NCI-H460 (cell line): ENCODE data around the gene SRR. TPM values are rescaled to one million over a fixed set of nuclear protein-coding genes. Genes with fewer than 3 reads are reported as not detected.
"Not testable (repeated sequence)": the region's sequence is repeated elsewhere in the genome, so short reads cannot be mapped to it uniquely, and the experiment has no call there.

Experiments
- DNase-seq: peaks from one replicate; pipeline ENCODE4 v3.0.0-alpha.2; 2016; ENCODE audit warnings: low read depth; ENCODE audit errors: extremely low read depth
- polyA plus RNA-seq: library from polyadenylated mRNA; depleted of rRNA; stranded (reverse); fragments of >200 nt; gene quantifications from 2 replicates; pipeline ENCODE4 v1.2.3, GENCODE V29; 2014; cell fraction: nucleus; rRNA removed
- total RNA-seq: library from RNA; depleted of rRNA; stranded (reverse); fragments of >200 nt; shearing (Covaris generic); gene quantifications from 2 replicates; pipeline ENCODE4 v1.2.3, GENCODE V29; 2014; rRNA removed

The SRR gene, protein sequence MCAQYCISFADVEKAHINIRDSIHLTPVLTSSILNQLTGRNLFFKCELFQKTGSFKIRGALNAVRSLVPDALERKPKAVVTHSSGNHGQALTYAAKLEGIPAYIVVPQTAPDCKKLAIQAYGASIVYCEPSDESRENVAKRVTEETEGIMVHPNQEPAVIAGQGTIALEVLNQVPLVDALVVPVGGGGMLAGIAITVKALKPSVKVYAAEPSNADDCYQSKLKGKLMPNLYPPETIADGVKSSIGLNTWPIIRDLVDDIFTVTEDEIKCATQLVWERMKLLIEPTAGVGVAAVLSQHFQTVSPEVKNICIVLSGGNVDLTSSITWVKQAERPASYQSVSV
- 4.1 and 5.7 TPM in 2 replicates for total RNA-seq
- 14.6 and 29.5 TPM in 2 replicates for polyA plus RNA-seq

DNA sequence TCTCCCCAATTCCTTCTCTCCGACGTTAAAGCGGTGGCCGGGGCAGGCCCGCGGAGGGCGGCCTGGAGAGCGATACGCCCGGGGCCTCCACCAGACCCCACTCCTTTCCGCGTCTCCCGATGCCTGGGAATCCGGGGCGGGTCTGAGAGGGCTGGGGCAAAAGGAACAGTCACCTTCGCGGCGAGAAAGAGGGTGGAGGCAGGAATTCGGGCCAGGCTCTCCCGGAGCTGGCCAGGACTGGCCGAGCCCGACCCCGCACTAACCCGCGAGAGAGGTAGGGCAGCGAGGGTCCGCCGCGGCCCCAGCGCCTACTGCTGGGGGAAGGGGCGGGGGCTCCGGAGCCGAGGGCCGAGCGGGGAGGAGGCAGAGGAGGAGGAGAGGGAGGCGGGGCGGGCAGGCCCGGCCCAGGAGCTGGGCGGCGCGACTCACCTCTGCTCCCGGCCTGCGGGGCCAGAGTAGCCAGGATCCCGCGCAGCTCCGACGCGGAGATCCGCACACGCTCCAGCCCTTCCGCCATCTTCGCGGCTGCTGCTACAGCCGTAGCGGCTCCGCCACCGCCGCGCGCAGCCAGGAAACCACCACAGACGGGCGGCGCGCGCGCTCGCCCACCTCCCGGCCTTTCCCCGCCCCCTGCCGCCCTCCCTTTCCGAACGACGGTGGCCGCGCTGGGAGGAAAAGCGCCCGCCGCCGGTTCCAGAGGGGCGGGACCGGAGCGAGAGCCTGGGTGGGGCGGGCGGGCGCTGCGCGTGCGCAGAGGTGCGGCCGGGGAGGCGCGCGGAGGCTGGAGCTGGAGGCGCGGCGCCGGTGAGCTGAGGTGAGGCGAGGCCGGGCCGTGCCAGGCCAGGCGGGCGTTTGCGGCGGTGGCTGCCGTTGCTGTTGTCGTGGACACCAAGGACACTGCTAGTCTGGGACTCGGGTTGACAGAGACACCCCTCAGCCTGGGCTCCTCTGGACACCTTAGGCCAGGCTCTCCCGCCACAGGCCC is at the start of gene SRR, which contains the start of gene SMG6:
SRR (plus strand) TSS at position 747 of the 985 bp plus-strand sequence. CDS start 11,611 bp downstream, outside the sequence.
SMG6 (minus strand) TSS at position 582 of the 985 bp plus-strand sequence; CDS start at position 517, 65 bp downstream.
- peak; percentile 87 for DNase-seq

GRCh38 chr17:2258830-2259229 is 44.9 kb upstream of the SRR start:
- DNase-seq: not testable (repeated sequence)

GRCh38 chr17:2259769-2260536 is 43.8 kb upstream of the SRR start:
- DNase-seq: no peak

GRCh38 chr17:2262135-2262587 is 41.6 kb upstream of the SRR start:
- no peak for DNase-seq

- no peak for DNase-seq
Observed at GRCh38 chr17:2263183-2264066, 40.3 kb upstream of the SRR start.

GRCh38 chr17:2264067-2264860 is 39.5 kb upstream of the SRR start:
- DNase-seq: no peak

- not testable (repeated sequence) for DNase-seq
Observed at GRCh38 chr17:2265166-2265565, 38.6 kb upstream of the SRR start.

DNA sequence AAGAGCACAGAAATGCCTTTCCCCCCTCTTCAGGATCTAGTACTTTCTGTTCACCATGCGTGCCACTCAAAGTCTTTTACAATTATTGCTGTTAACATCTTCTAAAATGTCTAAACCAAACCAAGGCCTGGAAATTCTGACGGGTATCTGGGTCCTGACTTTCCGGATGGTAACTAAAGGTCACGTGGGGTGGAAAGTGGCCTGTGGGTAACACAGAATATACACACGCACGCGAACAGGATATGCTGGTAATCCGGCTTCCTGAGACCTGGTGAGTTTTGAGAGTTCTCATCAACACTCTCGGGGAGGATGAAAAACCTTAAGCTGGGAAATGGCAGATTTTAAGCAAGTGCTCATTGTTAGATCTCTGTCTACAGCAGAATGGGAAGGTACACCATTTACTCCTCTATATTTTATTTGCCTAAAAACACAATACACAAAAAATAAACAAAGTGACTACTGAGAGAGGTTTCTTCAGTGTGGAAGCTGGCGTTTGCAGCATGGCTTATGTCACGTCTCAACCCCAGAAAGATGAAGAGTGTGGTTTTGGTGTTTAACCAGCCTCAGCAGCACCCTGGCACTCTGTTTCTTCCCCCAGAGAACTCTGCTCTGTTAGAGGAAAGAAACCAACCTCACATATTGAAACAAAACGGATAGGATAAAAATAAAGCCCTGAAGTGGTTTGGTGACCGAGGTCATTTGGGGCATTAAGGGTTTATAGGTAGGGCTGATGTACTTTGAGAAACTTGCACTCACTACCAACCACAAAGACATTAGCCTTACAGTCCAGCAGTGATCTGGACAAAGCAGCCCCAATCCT is 37.5 kb upstream of the SRR start:
- DNase-seq: no peak

- DNase-seq: no peak
Observed at GRCh38 chr17:2266865-2267228, 36.9 kb upstream of the SRR start.

GRCh38 chr17:2267354-2267753 is 36.4 kb upstream of the SRR start:
- no peak for DNase-seq

GRCh38 chr17:2271985-2272702 is 31.6 kb upstream of the SRR start:
- no peak for DNase-seq

DNA sequence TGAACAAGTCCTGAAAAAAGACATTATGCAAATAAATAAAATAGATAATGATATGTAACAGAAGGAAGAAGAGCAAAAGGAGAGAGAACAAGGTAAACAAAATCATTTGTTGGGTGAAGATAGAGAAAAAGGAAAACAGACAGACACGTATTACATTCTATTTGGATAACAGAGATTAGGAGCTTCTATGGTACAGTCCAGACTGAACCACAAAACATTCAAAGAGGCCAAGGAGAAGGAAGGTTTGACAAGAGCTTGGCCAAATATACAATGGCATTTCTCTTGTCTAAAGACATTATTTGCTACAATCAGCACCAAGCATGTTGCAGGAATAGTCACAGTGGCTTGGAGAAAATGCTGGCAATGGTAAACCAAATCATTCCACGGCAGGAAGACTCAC is 29.3 kb upstream of the SRR start:
- DNase-seq: no peak

DNA sequence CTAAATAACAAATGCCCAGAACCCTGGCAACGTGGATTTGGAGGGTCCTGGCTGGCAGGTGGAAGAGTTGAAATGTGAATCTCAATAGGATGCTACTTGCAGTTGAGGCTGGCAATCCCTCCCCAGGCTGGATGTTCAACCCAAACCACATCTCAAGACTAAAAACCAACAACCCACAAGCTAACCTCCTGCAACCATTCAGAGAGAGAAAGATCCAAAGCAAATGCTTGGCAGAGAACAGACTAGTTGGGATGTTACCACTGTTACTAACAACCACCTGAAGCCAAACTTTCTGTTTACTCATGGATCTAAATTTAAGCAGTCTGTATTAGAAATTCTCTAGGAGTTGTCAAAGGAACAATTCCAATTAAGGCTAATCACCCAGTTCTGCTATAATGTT is 28.0 kb upstream of the SRR start:
- DNase-seq: no peak

DNA sequence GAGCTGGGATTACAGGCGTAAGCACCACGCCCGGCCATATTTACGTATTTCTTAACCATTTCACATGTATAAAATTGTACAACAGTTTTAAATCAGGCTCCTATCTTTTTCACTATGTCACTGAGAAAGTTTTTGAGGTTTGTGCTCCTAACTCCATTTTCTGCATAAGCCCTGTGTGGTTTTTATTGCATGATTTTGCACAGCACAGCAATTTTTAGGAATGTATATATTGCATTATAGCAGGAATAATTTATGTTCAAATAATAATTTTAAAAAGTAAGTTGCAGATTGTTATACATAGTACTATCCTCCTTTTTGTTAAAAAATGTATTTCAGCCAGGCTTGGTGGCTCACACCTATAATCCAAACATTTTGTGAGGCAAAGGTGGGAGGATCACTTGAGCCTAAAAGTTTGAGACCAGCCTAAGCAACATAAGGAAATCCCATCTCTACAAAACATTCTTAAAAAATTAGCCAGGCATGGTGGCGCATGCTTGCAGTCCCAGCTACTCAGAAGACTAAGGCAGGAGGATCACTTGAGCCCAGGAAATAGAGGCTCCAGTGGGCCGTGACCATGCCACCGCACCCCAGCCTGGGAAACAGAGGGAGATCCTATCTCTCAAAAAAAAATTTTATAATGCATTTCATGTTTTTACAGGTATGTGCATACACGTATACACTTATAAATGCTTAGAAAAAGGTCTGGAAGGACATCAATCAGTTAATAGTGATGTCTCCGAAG is 26.1 kb upstream of the SRR start:
- DNase-seq: no peak

DNA sequence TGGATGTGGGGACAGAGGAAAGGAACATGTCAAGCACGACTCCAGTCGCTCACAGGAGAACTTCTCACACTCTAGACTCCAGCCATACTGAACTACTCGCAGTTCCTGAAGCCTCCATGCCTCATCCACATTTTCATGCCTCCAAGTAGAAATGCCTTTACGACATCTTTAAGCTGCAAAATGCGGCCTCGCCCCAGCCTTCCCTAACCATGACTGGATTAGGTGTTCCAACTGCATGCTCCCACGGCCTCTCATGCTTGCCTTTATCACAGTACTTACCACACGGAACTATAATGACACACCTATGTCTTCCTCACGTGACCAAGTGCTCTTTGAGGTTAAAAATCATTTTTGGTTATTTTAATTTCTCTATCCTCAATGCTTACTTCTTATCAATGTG is 24.0 kb upstream of the SRR start:
- no peak for DNase-seq

DNA sequence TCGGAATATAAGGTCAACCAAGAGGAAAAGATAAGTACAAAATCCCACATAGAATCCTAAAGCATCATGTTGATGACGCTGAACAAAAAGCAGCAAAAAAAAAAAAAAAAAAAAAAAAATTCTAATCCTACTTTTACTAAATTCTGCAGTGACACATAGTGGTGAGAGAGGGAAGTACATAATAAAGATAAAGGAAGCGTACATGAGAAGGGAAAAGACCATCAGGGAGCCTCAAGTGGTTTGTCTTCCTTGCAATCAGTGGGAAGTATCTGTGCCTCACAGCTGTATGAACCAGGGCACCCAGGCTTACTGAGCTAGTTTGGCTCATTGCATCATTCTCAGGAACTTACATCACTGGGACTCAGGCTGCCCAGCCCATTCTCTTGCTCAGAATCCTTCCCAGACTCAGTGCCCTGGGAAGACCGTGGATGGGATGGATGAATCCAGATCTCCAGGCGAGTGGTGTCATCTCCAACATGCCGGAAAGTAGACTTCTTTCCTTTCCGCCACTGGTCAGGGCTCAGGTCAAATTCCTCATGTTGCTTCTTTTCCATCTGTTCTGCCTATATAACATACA is 21.4 kb upstream of the SRR start:
- peak; percentile 64 for DNase-seq
